MCF 10A (cell line): ENCODE measurements around the gene C2orf80. TPM values are rescaled to one million over a fixed set of nuclear protein-coding genes. Genes with fewer than 3 reads are reported as not detected.

ENCODE experiments used
- BruUV-seq: library from RNA; stranded (reverse); fragments of 400-500 nt; replicated peaks from 2 replicates; lab custom pipeline; 2021; lab: Mats Ljungman, UMichigan
- CTCF ChIA-PET: fragments of 300-600 bp; sonication (Branson Sonifier 250); formaldehyde crosslinking; extraction: SDS; loops from one replicate; lab custom pipeline; 2021; ENCODE audit warnings: antibody characterized with exemption, inconsistent platforms; lab: Yijun Ruan, JAX
- POLR2A ChIA-PET: fragments of 300-600, 350-650 bp; sonication (Branson Sonifier 250); formaldehyde crosslinking; extraction: SDS; loops from one replicate; lab custom pipeline; 2020; ENCODE audit warnings: antibody characterized with exemption, inconsistent platforms; lab: Yijun Ruan, JAX
- DNase-seq: peaks from one replicate; pipeline ENCODE4 v3.0.0-alpha.2; 2018; ENCODE audit not compliant: unreplicated experiment
- H3K27ac Mint-ChIP-seq: one replicate; pipeline ENCODE4 v1.8.0; 2022; ENCODE audit warnings: mild to moderate bottlenecking, low read depth, mixed read lengths; ENCODE audit not compliant: unreplicated experiment
- H3K27me3 Mint-ChIP-seq: one replicate; pipeline ENCODE4 v1.8.0; 2022; ENCODE audit warnings: mixed read lengths; ENCODE audit not compliant: insufficient read depth, unreplicated experiment
- H3K36me3 Mint-ChIP-seq: one replicate; pipeline ENCODE4 v1.8.0; 2022; ENCODE audit warnings: mild to moderate bottlenecking, moderate library complexity, mixed read lengths; ENCODE audit not compliant: insufficient read depth, unreplicated experiment
- H3K4me1 Mint-ChIP-seq: one replicate; pipeline ENCODE4 v1.8.0; 2022; ENCODE audit warnings: mixed read lengths; ENCODE audit not compliant: insufficient read depth, unreplicated experiment
- H3K4me3 Mint-ChIP-seq: one replicate; pipeline ENCODE4 v1.8.0; 2022; ENCODE audit warnings: mild to moderate bottlenecking, moderate library complexity, mixed read lengths; ENCODE audit not compliant: unreplicated experiment
- H3K9me3 Mint-ChIP-seq: one replicate; pipeline ENCODE4 v1.8.0; 2022; ENCODE audit warnings: mixed read lengths; ENCODE audit not compliant: unreplicated experiment
- intact Hi-C: fragments of 100-400 bp; cut with micrococcal nuclease; formaldehyde crosslinking; loops from 2 replicates; pipeline ENCODE4 v1.14.1; 2022
- total RNA-seq: library from RNA; stranded (reverse); gene quantifications from 2 replicates; pipeline ENCODE4 v1.2.3, GENCODE V29; 2022
- TF ChIP-seq, protein P1 (sequence below): fragments of 200-600 bp; IDR thresholded peaks from one replicate; pipeline ENCODE4 v1.8.0; 2022; ENCODE audit warnings: antibody characterized with exemption, mild to moderate bottlenecking; ENCODE audit not compliant: unreplicated experiment

The C2orf80 gene
- total RNA-seq, 1 experiment from 2014 or later: not detected

DNA sequence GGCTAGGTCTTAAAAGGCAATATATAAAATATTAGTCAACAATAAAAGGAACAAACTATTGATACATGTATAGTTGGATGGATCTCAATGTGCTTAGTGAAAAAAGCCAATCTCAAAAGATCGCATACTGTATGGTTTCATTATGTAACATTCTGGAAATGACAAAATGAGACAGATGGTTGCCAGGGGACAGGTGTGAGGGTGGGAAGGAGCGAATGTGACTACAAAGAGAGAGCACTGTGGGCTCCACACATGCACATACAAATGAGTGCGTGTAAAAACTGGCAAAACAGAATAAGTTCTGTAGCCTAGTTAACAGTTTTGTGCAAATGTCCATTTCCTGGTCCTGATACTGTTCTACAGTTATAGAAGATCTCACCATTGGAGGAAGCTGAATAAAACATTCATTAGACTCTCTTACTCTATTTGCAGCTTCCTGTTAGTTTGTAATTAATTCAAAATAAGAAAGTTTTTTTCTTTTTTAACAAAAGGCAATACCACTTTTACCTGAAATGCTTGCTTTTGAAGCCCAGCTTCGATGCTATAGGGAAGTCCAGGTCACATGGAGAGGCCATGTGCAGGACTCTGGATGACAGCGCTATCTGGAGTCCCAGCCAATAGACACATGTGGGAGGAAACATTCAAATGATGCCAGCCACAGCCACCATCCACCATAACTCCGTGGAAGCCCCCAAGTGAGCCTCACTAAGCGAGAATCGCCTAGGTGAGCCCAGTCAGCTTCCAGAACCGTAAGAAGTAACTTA is 21.0 kb upstream of the C2orf80 start:
- H3K4me3 Mint-ChIP-seq: no peak overlapping the region
- H3K27me3 Mint-ChIP-seq: no peaks in the 10 kb centered on the region
- ChIA-PET POLR2A (interaction anchor here (0.6 kb wide), 1 partner anchor 43 kb away, joined by 6 read pairs; no protein-coding TSS in a partner anchor), CTCF (interaction anchor here (1.0 to 1.4 kb wide), 2 partner anchors 35 to 36 kb away, joined by 3 to 5 read pairs; no protein-coding TSS in a partner anchor)
- no peak overlapping the region for H3K27ac Mint-ChIP-seq
- no peaks in the 10 kb centered on the region for H3K36me3 Mint-ChIP-seq
- DNase-seq: no peak
- H3K4me1 Mint-ChIP-seq: no peaks in the 10 kb centered on the region
- intact Hi-C loops: no loop called here
- TF ChIP-seq, protein P1, sequence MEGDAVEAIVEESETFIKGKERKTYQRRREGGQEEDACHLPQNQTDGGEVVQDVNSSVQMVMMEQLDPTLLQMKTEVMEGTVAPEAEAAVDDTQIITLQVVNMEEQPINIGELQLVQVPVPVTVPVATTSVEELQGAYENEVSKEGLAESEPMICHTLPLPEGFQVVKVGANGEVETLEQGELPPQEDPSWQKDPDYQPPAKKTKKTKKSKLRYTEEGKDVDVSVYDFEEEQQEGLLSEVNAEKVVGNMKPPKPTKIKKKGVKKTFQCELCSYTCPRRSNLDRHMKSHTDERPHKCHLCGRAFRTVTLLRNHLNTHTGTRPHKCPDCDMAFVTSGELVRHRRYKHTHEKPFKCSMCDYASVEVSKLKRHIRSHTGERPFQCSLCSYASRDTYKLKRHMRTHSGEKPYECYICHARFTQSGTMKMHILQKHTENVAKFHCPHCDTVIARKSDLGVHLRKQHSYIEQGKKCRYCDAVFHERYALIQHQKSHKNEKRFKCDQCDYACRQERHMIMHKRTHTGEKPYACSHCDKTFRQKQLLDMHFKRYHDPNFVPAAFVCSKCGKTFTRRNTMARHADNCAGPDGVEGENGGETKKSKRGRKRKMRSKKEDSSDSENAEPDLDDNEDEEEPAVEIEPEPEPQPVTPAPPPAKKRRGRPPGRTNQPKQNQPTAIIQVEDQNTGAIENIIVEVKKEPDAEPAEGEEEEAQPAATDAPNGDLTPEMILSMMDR: no peak
- BruUV-seq: no TSS peak
- H3K9me3 Mint-ChIP-seq: no peaks in the 10 kb centered on the region

GRCh38 chr2:208208335-208209085 is 18.7 kb upstream of the C2orf80 start:
- no TSS peak for BruUV-seq
- DNase-seq: no peak
- Mint-ChIP-seq H3K4me1 (no peaks in the 10 kb centered on the region), H3K27ac (no peak overlapping the region), H3K27me3 (no peaks in the 10 kb centered on the region), H3K9me3 (no peaks in the 10 kb centered on the region), H3K36me3 (no peaks in the 10 kb centered on the region), H3K4me3 (no peak overlapping the region)
- ChIA-PET CTCF (no interaction called here), POLR2A (interaction anchor here (0.6 kb wide), 1 partner anchor 31 kb away, joined by 3 read pairs; no protein-coding TSS in a partner anchor)
- intact Hi-C loops: no loop called here
- TF ChIP-seq, protein P1: no peak

DNA sequence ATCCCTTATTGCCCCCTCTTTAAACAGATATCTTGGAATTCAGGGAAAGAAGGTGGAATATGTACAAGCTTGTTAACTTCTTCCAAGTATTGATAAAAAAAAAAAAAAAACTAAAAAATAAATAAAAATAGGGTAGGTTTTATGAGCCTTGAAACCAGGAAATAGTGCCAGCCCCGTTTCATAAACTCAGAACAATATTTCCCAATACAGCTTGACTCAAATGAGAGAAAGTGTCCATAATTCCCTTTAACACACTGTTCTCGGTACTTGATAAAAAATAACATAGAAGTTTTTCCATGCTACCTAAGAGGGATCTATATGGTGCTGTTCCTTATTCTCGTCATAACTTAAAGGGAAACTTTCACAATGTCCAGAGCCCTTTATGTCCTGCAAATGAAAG is 17.9 kb upstream of the C2orf80 start:
- CTCF ChIA-PET: interaction anchor here (3.3 kb wide), 1 partner anchor 32 kb away, joined by 19 read pairs; no protein-coding TSS in a partner anchor
- BruUV-seq: no TSS peak
- intact Hi-C loops: no loop called here

More for the DNA sequence above, 17.9 kb upstream of the C2orf80 start:
- Mint-ChIP-seq H3K9me3 (no peaks in the 10 kb centered on the region), H3K4me1 (no peaks in the 10 kb centered on the region), H3K36me3 (no peaks in the 10 kb centered on the region), H3K4me3 (no peak overlapping the region), H3K27me3 (no peaks in the 10 kb centered on the region), H3K27ac (no peak overlapping the region)
- TF ChIP-seq, protein P1: no peak
- no peak for DNase-seq
- POLR2A ChIA-PET: interaction anchor here (0.6 kb wide), 1 partner anchor 30 kb away, joined by 3 read pairs; no protein-coding TSS in a partner anchor
